ENCODE results near the gene GNB1L.

Gene GNB1L

DNA sequence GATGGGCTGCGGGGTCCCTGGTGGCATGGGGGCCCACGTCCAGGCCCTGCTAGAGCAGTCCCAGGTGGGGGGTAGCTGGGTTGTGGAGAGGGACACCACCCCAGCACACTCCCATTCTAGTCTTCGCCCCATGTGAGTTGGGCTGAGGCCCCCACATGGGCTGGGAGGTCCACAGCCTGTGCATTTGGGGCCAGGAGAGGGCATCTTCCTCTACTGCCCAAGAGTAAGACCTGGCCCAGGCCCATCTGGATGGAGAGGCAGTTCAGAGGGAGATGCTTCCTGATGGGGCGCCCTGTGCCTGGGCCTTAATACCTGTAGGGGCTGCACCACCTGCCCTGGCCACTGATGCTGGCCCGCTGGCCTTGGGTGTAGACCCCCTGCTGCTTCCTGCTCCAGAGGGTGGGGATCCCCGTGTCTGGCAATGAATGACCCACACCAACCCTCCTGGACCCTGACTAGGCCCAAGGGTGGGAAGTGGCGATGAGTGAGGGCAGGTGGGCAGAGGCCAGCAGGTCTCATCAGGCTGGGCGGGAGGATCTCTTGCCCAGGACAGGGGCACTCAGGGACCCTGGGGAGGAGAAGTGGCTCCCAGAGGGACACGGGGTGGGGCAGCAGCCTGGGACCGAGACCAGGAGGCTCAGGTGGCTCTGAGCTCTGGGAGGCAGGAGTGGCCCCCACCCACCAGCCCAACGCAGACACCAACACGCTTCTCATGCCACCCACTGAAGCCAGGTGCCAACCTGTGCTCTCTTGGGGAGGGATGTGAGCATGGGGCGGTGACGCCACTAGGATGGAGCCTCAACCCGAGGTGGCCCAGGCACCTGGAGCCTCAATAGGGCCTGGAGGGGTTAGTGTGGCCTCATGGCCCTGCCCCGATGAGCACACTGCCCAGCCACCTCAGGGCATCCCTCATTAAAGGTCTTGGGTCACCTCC is 17.4 kb upstream of the GNB1L start:
- no peaks in the 10 kb centered on the region for H3K4me1 ChIP-seq (ENCODE audit: control insufficient read depth in 1 of 2, insufficient read depth in 1 of 2, low read depth in 1 of 2, low read length in 1 of 2)
- H3K27ac ChIP-seq = no peak overlapping the region
- no peaks in the 10 kb centered on the region for H3K9me3 ChIP-seq
- H3K36me3 ChIP-seq = peaks cover 28% of the 10 kb centered on the region
- no peak overlapping the region for H3K4me3 ChIP-seq (ENCODE audit: low read depth in 1 of 2, low read length in 1 of 2)
- TF ChIP-seq, protein P1, sequence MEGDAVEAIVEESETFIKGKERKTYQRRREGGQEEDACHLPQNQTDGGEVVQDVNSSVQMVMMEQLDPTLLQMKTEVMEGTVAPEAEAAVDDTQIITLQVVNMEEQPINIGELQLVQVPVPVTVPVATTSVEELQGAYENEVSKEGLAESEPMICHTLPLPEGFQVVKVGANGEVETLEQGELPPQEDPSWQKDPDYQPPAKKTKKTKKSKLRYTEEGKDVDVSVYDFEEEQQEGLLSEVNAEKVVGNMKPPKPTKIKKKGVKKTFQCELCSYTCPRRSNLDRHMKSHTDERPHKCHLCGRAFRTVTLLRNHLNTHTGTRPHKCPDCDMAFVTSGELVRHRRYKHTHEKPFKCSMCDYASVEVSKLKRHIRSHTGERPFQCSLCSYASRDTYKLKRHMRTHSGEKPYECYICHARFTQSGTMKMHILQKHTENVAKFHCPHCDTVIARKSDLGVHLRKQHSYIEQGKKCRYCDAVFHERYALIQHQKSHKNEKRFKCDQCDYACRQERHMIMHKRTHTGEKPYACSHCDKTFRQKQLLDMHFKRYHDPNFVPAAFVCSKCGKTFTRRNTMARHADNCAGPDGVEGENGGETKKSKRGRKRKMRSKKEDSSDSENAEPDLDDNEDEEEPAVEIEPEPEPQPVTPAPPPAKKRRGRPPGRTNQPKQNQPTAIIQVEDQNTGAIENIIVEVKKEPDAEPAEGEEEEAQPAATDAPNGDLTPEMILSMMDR (IDR thresholded peaks at IDR 0.05) = no peak
- H3K27me3 ChIP-seq = no peaks in the 10 kb centered on the region

GRCh38 chr22:19871023-19871844 is 16.6 kb upstream of the GNB1L start:
- TF ChIP-seq, protein P1 (IDR thresholded peaks at IDR 0.05) = no peak
- Histone ChIP-seq H3K27me3 (no peaks in the 10 kb centered on the region), H3K4me1 (ENCODE audit: control insufficient read depth in 1 of 2, insufficient read depth in 1 of 2, low read depth in 1 of 2, low read length in 1 of 2) (no peaks in the 10 kb centered on the region), H3K9me3 (no peaks in the 10 kb centered on the region), H3K36me3 (peaks cover 24% of the 10 kb centered on the region), H3K4me3 (ENCODE audit: low read depth in 1 of 2, low read length in 1 of 2) (no peak overlapping the region), H3K27ac (no peak overlapping the region)

- Histone ChIP-seq H3K36me3 (peaks cover 18% of the 10 kb centered on the region), H3K27me3 (no peaks in the 10 kb centered on the region), H3K4me3 (ENCODE audit: low read depth in 1 of 2, low read length in 1 of 2) (no peak overlapping the region), H3K9me3 (no peaks in the 10 kb centered on the region), H3K27ac (no peak overlapping the region), H3K4me1 (ENCODE audit: control insufficient read depth in 1 of 2, insufficient read depth in 1 of 2, low read depth in 1 of 2, low read length in 1 of 2) (no peaks in the 10 kb centered on the region)
- TF ChIP-seq, protein P1 (IDR thresholded peaks at IDR 0.05) = no peak
These were observed 15.7 kb upstream of the GNB1L start for GRCh38 chr22:19870153-19871022.

GRCh38 chr22:19869497-19870152 is 15.0 kb upstream of the GNB1L start:
- TF ChIP-seq, protein P1 (IDR thresholded peaks at IDR 0.05) = no peak
- H3K27ac ChIP-seq = no peak overlapping the region
- peaks cover 10% of the 10 kb centered on the region for H3K36me3 ChIP-seq
- no peaks in the 10 kb centered on the region for H3K4me1 ChIP-seq (ENCODE audit: control insufficient read depth in 1 of 2, insufficient read depth in 1 of 2, low read depth in 1 of 2, low read length in 1 of 2)
- H3K9me3 ChIP-seq = no peaks in the 10 kb centered on the region
- no peak overlapping the region for H3K4me3 ChIP-seq (ENCODE audit: low read depth in 1 of 2, low read length in 1 of 2)
- H3K27me3 ChIP-seq = no peaks in the 10 kb centered on the region
